NCI-H2081 (cell line): Measurements from ENCODE around the gene STK17B.

Source experiments
- DNase-seq, 2 experiments: peaks; one replicate each; lab custom pipeline; 2025; lab: John Stamatoyannopoulos, UW

STK17B gene

DNA sequence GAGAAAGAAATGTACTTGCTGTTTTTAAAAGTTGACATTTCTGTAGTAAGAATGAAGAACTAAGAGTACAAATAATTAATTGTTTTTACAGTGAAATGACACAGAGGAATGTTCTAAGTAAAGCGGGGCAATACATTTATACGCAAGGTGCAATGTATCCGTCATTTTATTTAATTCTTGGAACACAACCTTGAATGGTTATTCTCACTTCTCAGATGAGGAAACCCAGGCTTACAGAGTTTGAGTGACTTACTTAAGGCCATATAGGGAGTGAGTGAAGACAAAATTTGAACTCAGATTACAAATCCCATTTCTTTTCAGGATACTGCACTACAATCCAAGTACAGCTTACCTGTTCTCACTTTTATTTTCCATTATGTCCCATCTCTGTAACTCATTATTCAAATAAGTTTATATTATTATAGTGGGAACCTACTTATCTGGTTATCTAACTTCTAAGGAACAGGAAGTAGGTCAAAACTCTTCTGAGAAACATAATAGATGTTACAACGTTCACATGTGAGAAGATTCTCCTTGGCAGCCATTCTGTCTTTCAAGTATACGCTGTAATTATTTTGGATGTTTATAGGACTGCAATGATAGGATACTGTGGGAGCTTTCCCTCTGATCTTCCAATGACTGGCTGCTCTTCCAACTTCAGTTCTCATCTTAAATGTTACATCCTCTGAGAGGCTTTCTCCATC is 12.3 kb upstream of the STK17B start:
- no peak for DNase-seq

- no peak for DNase-seq
These were observed 11.7 kb upstream of the STK17B start for GRCh38 chr2:196183172-196183473.

DNA sequence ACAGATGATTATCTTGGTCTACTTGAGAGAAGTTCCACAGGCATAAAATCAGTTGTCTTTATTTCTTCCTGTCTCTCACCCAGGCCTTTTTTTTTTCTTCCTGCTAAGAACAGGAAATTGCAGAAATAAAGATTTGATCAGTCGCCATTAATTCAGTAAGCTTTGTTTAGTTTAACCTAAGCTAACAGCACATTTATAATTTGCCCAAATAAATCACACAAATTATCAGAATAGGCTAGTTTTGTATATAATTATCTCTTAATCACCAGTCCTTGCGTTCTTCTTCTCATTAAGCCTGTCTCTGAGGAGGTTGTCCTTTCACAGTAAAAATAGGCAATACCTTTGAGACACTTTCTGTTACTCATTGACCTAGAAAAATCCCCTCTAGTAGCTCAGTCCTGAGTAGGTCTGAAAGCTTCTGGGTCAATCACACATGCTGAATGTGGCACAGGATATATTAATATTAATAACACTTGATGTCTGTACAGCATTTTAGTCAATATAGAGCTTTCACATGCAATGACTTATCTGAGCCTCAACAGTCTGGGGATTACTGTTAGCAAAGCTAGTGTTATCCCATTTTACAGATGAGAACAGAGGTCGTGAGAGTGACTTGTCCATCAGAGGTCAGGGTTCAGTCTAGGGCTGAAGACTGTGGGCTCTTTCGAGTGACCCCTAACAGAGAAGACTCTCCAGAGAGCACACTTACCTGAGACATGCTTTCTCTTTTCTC is 11.2 kb upstream of the STK17B start:
- DNase-seq: no peak

DNA sequence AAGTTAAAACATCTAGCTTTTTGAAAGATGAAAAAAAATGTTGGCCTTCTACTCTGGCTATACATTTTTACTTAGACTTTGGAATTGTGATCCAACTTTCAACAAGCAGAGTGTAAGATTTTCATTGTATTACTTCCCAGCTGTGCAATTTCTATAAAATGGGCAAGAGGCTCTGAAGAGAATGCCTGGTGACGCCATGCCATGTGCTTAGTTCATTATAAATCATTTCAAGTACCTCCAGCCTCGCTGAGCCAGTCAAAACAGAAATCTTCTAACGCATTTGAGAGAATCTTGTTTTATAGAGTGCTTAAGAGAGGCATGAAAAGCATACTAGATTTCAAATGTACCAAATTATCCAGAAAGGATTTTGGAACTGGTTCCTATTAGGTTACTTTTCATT is 10.1 kb upstream of the STK17B start:
- no peak for DNase-seq

DNA sequence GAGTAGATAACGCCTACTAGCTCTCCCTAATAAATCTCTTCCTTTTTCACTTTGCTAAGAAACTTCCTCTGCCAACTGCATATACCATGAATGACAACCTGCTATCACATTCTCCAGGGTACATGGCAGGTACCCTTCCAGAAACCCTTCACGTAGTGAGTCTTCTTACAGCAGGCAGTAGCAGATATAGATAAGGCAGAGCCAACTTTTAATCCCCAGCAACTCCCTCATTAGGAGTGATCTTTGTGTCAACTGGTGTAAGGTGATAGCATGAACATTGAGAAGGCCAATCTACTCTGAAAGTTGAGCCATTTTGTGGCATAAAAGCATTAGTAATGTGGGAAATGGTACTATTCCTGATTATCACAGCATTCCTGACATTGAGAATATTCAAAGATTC is 5.7 kb upstream of the STK17B start:
- DNase-seq: no peak

DNA sequence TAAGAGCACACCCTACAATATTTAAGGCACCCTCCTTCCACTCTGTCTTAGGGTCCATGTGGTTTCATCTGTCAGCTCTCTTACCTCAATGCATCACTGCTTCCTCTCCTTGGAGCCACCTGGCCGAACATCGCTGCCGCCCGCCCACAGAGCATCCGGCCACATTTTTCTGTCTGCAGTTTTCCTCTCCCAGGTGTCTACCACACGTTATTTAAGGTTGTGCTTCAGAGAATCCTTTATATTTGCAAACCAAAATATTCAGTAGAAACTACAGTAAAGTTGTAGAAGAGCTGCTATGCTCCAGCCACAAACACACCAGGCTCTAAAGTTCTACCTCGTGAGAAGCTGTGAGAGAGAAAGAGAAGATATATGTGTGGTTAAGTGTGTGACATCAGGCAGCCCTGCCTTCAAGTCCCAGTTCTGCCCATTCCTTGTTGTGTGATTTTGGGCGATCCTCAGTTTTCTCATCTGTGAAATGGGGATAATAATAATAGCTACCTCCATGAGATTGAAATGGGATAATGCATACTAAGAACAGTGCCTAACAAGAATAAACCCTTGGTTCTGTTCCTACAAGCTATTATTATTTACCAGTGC is 4.9 kb upstream of the STK17B start:
- no peak for DNase-seq

- no peak for DNase-seq
These were observed 3.0 kb upstream of the STK17B start for GRCh38 chr2:196174404-196174803.

GRCh38 chr2:196173505-196173904 is 2.1 kb upstream of the STK17B start:
- no peak for DNase-seq

DNA sequence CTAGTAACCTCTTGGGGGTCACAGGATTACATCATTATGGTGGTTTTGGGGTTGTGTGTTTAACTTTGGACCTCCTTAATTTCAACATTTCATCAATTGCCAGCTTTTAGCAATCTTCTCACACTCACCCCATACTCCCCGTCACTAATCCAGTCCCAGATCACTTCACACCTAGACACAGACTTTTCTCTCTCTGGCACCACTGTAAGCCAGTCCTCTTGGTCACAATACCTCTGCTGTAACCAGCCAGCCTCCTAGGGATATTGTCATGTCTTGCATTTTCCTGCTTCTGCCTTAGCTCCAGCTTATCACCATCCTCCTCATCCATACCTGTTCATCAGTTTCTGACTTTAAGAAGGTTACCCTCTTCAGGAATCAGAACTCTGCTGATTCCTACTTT is 1.6 kb upstream of the STK17B start:
- no peak for DNase-seq

DNA sequence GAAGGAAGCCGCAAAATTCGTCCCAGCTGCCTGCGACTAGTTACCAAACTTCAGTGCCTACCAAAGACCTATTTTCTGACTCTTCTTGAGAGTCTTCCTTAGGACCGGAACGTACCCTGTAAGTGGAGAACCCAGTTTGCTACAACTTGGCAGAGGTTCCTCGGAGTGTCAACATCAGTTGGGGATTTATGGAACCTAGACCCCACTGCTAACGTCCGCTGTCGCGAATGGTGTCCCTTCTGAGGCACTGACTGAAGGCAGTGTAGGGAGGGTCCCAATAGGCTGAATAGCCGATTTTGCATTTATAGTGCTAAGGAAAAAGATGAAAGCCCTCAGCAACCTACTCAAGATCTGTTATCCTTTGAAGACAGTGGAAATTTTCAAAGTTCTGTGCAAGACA is 568 bp upstream of the STK17B start:
- no peak for DNase-seq

GRCh38 chr2:196170606-196171247 is 651 bp downstream of the STK17B start:
- no peak for DNase-seq

DNA sequence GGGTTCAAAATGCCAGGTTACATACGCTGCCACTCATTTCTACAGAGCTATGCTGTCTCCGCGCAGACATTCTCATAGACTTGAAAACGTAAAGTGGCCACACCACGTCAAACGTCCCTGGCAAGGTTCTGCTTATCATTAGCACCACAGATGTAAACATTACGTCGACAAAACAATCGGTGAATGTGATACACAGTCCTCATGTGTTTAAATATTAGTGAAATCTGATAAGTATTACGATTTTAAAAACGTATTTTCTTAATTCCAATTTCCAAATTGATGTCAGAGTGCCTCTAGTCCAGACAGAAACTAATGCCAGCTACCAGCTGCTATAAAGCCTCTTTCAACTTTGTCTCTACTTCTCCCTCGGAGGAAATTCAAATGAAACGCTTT is 1.2 kb downstream of the STK17B start:
- DNase-seq: peak in 1 of 2 experiments; percentile 45

GRCh38 chr2:196169516-196169915 is 1.9 kb downstream of the STK17B start:
- DNase-seq: no peak

DNA sequence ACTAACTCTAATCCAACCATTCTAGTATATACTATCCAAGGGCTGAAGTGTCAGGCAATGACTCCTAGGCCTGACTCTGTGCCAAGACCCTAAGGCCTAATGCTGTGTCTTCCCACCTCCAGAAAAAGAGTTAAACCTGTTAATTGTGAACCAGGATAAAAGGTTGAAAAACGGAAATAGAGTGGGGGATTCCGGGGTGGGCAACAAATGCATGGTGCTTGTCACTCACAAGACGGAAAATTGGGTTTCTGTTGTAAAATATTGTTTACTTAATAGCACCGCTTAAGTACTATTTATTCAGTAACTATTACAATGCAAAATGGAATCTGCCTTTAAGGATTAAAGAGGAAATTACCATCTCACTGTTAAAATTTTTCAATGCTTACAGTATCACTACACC is 3.2 kb downstream of the STK17B start:
- DNase-seq: no peak

DNA sequence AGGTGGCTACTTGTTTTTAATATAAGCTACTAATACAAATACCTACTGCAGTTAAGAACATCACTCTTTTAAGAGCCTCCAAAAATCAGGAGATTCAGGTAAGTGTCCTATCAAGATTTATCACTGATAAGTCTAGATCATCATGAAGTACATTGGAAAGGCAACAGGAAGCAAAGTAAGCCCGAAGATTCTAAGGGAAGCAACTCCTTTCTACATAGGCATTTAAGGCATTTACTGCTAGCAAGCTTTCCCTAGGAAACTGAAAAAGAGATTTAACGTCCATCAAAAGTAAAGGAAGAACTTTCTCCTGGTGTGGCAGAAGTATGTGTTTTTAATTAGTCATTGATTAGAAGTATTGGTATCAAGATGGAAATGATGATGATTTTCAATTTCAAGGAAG is 3.7 kb downstream of the STK17B start:
- DNase-seq: no peak

DNA sequence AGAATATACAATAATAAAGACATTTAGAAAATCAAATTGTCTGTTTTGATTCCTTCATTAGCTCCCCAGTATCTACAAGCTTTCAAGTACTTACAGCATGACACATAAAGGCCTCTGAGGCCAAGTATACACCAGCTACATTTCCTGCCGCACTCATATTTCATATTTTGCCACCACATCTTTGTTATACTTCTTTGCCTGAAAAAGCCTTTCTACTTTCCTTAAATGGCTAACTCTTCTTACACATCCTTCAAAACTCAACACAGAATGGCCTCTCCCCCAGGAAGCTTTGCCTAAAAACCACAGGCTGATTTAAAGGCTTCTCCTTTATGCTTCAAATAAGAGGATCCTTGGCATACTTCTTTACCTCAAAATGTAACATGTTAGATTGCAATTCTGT is 4.5 kb downstream of the STK17B start:
- DNase-seq: no peak

DNA sequence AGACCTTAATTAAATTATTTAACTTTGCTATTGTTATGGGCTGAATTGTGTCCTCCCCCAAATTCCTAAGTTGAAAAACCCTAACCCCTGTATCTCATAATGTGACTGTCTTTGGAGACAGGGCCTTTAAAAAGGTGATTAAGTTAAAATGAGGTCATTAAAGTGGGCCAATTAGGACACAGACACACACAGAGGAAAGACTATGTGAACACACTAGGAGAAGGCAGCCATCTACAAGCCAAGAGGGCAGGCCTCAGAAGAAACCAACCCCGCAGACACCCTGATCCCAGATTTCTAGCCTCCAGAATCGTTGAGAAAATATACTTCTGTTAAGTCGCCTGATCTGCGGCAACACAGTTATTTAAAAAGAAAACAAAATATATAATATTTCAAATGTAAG is 6.4 kb downstream of the STK17B start:
- no peak for DNase-seq

GRCh38 chr2:196163285-196163684 is 8.1 kb downstream of the STK17B start:
- DNase-seq: no peak

DNA sequence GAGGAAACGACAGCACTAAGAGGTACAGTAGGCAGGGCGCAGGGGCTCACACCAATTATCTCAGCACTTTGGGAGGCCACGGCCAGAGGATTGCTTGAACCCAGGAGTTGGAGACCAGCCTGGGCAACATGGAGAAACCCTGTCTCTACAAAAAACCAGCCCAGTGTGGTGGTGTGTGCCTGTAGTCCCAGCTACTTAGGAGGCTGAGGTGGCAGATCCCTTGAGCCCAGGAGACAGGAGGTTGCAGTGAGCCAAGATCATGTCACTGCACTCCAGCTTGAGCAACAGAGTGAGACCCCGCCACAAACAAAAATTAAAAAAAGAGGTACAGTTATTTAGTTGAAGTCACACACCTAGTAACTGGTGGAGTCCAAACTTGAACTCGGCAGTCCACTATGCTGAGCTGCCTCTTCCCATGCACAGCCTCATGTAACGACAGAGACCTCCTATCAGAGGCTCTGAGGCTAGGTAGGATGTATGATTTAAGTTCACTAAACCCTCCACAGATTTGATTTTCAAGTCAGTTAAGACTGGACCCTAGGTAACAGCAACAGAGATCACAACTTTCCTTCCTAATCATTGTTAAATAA is 8.7 kb downstream of the STK17B start:
- DNase-seq: no peak

GRCh38 chr2:196160946-196161345 is 10.4 kb downstream of the STK17B start:
- DNase-seq: no peak

DNA sequence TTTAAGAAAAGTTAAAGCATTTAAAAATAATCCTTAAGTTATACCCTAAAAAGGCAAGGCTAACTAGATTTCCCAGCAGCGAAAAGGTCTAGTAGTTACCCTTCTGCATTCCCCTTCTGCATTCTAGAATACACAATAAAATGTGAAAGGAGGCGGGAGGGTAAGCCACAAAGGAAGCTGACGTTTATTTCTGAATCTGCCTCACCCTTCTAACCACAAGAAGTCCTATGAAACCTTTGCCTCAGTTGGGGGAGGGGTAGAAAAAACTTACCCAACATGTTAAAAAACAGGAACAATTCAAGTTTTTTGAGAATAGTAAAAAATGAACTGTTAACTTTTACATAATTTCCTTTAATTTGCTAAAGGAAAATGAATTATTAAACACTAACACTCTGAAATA is 11.3 kb downstream of the STK17B start:
- DNase-seq: no peak

DNA sequence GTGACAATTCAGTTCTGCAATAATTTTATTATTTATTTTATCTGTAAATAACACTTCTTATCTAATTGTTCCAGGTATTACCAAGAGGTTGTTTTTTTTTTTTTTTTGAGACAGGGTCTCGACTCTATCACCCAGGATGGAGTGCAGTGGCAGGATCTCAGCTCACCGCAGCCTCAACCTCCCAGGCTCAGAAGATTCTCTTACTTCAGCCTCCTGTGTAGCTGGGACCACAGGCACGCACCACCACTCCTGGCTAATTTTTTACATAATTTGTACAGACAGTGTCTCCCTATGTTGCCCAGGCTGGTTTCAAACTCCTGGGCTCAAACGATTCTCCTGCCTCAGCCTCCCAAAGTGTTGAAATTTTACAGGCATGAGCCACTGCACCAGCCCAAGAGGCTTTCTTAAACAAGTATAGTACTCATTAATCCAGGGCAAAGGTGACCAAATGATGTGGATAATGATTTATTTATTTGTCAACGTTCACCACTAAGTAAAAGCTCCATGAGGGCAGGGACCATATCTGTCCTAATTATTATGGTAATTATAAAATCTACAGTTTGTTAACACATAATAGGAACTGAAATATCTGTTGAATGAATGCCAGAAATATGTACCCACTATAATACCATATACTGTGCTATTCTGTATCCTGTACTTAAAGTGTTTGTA is 12.0 kb downstream of the STK17B start:
- no peak for DNase-seq
